ENCODE data around the gene MTRF1L.
A peak's percentile ranks its signal among the peaks of the same experiment; 100 is the strongest.
"Not testable (repeated sequence)": the region's sequence is repeated elsewhere in the genome, so short reads cannot be mapped to it uniquely, and the experiment has no call there.

MTRF1L gene

DNA sequence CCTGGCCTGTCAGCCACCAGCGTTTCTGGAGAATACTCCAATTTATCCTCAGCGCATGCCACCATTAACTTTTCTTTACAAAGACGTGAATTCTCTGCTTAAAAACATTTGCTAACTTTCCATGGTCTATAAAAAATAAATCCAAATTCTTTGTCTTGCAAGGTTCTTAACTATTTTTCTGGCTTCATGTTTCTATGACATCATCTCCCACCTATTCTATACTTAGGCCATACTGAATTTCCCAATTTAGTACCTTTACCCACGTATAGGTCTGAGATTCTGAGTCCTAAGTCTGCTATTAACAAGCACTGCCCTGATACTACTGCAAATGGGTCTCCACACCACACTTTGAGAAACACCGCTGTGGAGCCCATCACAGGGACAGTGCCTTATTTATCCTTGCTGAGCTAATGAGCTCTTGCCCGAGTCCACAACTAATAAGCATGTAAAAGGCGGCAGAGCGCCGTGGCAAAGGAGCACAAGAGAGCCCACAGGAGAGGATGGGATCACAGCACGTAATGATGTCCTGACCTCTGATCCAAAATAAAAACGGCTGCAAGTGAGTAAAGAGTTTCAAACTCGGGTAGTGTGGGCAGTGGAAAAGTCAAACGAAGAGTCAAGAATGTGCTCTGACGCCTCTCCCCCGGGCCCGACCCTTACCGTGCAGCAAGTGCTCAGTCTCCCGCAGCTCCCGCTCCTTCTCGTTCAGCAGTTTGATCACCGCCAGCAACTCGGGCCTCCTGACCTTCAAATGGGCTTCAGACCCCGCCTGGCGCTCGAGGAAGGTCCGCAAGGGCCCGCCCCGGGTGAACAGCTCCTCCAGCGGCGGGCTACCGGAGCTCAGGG, 519 bp downstream of the MTRF1L start:
- DNase-seq = no peak

GRCh38 chr6:153000790-153001189, 1.7 kb downstream of the MTRF1L start:
- not testable (repeated sequence) for DNase-seq

DNA sequence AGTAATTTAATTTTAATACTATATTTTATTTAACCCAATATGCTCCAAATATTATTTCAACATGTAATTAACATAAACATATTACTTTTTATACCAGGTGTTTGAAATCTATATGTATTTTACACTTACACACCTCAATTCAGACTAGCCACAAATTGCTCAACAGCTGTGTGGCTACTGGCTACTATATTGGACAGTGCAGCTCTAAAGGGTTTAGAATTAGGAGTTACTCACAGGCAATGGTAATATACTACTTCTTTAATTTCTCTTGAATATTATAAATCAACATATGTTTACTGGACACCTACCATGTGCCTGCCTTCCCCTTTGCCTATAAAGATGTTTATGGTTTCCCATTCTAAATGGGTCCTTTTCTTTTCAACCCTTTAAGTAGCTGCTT, 2.3 kb downstream of the MTRF1L start:
- DNase-seq = no peak

DNA sequence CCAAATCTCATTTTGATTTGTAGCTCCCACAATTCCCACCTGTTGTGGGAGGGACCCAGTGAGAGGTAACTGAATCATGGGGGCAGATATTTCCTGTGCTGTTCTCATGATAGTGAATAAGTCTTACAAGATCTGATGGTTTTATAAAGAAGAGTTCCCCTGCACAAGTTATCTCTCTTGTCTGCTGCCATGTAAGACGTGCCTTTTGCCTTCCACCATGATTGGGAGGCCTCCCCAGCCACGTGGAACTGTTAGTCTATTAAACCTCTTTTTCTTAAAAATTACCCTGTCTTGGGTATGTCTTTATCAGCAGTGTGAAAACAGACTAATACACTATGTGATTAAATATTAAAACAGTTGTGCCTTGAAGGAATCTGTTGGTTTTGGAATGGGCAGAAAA, 3.0 kb downstream of the MTRF1L start:
- not testable (repeated sequence) for DNase-seq

DNA sequence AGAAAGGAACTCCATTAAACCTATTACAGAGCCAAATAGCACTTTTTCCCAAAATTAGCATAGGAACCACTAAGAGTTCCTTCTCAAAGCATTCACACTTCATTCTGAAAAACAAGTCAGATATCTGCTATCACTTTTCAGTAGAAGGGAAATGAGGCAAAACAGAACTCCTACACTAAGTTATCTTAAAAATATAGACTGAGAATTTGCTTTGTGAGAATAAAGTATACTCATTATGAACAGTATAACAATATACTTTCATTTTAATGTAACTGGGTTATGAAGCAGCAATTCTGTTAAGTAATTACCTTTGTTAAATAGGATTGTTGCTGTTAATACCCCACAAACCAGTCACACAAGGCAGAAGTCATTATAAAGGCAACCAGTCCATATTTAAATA, 8.7 kb downstream of the MTRF1L start:
- DNase-seq = no peak

- no peak for DNase-seq
Measured at GRCh38 chr6:152993431-152993830, 9.1 kb downstream of the MTRF1L start.

DNA sequence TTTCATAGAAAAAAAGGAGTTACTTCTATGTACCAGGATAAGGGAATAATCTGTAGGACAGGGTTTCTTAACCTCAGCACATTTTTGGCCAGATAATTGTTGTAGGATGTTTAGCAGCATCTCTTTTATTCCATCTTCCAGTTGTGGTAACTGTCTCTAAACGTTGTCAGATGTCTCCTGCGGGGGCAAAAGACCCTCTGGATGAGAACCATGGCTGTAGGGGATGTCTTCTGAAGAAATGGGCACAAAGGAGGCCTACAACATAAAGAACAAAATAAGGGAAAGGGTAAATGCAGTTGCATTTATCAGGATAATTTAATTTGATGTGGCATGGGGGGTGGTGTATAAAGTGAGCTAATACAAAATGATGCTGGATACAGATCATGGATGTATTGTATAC, 15.5 kb downstream of the MTRF1L start:
- no peak for DNase-seq

DNA sequence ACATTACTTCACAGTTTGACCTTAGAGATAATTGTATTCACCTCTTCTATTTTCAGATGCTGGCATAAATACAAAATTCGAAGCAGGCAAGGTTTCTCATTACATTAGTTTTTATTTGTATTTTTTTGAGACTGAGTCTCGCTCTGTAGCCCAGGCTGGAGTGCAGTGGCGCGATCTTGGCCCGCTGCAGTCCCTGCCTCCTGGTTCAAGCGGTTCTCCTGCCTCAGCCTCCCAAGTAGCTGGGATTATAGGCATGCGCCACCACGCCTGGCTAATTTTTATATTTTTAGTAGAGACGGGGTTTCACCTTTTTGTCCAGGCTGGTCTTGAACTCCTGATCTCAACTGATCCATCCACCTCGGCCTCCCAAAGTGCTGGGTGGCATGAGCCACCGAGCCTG, 17.2 kb downstream of the MTRF1L start:
- not testable (repeated sequence) for DNase-seq

DNA sequence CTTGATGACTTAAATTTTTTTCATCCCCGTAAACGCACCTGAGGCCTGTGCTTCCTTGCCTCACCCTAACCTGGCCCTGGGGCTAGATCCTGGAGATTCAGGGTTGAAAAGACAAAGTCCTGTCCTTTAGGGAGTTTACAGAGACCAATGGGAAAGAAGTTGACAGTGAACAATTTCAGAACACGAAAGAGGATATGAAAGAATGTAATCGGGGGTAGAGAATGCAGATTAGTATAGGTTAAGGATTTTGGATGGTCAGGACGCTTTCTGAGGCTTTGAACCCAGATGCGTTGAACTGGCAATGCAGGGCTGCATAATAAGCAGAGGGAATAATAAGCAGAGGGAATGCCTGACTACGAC, 18.0 kb downstream of the MTRF1L start:
- no peak for DNase-seq

DNA sequence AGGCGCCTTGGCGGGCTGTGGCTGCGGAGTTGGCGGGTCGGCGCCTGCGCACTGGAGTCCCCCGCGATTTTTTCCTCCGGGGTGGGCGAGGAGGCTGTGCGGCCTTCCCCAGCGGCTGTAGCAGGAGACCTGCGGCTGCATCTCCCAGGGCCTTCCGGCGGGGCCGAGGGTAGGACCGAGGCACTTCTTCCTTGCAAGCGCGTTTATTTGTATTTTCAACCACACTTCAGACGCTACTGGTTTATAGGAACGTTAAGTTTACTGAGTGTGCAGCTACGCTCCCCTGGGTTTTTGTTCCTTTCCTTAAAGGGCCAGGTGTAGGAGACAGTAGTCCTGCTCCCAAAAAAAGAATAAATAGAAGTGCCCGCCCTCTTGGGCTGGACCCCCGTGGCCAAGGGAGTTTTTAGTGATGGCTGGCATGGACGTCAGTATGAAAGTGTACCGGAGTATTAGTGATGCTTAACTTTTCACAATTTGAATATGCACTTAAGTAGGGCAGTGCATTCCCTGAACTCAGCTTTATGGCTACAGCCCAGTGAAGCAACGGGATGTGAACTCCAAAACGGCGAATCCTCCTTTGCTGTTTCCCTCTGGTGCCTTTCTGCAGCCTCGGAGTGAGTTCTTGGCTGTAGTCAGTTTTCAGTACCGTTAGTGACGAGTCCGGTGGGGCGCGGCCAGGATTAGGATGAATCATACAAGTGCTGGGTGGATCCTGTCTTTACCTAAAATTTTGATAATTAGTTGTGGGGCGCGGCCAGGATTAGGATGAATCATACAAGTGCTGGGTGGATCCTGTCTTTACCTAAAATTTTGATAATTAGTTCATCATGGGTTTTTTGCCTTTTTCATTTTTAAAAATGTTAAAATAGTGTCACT, 18.6 kb downstream of the MTRF1L start:
- peak; percentile 91 for DNase-seq

DNA sequence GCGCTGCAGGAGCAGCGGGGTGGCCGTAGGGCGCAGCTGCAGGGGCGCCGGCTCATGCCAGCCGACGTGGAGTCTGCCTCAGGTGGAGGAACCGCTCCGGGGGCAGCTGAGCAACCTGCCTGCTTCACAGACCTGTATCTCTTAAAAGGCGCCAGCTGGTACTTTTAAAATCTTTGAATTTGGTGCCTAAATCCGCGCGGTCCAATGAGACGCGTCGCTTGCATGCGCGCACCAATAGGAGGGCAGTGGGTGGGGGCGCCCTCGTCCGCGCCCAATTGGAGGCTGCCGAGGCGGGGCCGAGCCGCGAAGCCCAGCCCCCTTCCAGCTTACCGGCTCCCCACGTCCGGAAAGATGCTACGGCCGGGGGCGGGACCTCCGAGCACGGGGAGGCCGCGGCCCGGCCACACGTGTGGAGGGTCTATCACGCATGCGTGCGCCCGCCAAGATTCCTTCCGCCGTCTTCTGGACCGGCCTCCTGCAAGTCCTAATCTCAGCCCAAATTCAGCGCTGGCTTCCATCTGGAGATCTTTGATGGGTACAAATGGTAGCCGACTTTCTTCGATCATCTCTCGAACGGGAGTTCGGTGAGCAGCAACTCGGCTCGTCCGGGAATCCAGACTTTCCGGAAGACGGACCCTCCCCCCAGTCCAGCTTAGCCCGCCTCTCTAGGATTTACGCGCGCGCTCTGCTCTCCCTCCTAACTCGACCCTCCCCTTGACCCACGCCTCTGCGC, 19.4 kb downstream of the MTRF1L start, which contains the start of gene FBXO5:
Gene FBXO5 (minus strand): TSS at position 138 of the 733 bp plus-strand sequence. CDS start 82 bp downstream, at position 56.
- peak; percentile 97 for DNase-seq

DNA sequence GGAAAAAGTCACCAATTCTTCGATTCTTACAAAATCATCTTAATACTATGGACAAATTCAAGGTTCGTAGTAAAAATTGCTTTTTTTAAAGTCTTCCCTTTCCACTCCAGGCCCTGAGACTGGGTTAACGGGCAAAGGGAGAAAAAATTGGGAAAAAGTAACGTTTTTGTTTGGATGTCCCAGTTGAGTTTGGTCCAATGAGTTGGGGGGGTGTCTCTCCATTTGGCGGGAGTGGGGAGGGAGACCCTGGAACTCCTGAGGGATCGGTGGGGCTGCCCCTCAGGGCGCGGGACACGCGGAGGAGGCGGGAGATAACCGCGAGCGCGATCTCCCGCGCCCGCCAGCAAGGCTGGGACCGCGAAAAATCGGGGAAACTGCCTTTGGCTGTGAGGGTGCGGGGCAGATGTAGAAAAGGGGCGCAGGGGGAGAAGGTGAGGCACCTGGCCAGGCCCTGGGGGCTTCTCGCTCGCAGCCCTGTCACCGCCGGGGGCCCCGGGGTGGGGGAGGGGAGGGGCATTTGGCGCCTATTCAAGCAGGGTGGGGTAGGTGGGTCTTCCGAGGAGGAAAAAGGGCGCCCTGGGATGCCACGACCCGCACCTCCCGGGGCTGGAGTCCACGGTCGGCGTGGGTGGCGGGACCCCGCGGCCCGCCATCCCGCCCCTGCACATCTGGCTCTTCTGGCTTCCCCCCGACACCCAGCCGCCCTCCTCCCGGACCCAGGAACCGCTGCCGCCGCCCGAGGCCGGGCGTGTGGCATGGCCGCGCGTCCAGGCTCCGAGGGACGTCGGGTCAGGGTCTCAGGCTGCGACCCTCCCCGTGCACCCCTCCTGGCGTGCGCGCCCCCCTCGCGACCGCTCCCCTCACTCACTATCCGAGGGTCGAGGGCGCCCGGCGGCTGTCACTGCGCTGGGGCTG, 20.3 kb downstream of the MTRF1L start:
- DNase-seq = no peak

DNA sequence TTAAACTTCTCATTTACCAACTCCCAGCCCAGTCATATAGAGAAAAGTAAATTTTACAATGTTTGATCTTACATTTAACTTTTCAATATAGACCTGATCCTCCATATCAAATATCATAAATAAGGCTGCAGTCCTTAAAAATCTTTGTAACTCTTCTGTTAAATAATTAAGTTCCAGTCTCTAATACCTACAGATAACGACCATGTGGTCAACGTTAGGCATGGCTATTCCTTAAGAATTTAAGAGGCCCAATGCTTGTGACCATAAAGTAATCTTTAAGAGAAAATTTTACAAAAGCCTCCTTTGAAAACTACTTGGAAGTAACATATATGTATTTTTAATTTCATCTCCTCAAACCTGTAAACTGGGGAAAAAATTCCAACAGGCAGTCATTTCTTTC, 21.3 kb downstream of the MTRF1L start:
- no peak for DNase-seq

DNA sequence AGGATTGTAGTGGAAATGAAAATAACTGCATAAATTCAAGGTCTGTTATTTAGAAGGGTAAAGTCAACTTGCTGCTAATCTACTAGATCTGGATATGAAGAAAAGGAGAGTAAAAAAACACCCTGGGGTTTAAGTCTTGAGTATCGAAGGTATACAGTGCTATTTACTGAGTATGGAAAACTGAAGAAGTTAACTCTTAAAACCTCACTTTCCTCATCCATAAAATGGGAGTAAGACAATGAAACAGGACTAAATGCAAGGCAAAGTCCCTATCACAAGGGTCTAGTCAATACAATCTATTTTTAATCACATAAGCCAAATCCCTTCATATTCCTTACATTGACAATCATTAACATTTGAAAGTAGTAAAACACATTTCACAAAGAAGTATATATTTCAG, 21.9 kb downstream of the MTRF1L start:
- DNase-seq = no peak

DNA sequence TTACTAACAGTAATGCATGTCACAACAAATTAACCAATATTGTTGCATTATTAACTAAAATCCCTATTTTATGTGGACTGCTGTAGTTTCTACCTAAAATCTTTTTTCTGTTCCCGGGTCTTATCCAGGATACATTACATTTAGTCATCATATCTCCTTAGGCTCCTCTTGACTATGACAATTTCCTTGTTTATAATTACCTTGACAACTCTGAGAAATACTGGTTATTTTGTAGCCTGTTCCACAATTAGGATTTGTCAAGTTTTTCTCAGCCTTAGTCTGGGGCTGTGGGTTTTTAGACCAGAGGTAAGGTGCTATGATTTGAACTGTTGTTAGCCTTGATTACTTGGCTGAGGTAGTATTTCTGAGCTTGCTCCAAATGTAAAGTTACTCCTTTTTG, 23.4 kb downstream of the MTRF1L start:
- no peak for DNase-seq

DNA sequence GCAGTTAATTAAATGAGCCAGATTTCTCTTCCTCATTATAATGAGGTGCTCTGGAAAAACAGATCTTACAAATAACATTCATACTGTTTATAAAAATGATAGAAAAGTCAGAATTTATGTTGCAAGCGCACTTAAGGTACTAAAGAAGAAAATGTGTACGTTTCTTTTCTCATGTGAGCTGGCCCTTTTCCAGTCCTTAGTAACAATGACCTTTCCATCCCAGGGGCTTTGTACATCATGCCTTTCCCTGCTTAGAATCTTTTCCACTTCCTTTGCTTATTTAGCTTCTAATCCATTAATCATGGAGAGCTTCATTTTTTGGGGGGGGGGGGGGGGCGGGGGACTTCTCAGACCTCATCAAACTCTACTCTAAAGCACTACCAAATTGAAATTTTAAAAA, 24.5 kb downstream of the MTRF1L start:
- no peak for DNase-seq

- DNase-seq = no peak
Measured at GRCh38 chr6:152977556-152977955, 25.0 kb downstream of the MTRF1L start.

- DNase-seq = no peak
Measured at GRCh38 chr6:152976749-152977148, 25.8 kb downstream of the MTRF1L start.

DNA sequence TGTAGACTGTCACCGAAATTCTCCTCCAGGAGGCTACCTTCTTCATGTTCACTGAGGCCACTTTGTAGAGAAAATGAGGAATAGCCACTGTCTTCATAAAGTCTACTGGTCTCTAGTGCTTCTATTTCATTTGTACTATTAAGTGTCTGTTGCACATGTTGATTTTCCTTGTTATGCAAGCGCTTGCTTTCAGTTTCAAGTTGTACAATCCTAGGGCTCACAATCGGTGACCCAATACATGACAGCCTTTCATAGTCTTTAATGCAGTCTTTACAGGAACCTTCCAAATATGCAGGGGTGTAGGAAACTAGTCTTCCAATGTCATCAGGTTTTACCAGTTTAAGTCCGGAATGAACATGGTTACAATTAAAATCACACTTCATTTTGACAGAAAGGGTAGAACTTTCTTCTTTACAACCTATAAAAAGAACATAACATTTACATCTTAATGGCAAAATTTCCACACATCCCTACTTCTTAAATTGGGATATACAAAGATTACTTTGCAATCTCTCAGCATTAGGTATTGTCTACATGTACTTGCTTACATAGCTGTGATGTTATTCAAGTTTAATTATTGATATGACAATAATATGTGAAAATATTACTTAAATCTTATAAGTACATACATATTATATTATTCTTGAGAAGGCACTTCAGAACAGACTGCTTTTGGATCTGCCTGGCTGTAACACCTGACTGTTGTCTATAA, 27.1 kb downstream of the MTRF1L start:
- no peak for DNase-seq

GRCh38 chr6:152973916-152974315, 28.6 kb downstream of the MTRF1L start:
- DNase-seq = no peak

GRCh38 chr6:152969688-152970418, 32.7 kb downstream of the MTRF1L start:
- no peak for DNase-seq
